GM11168 (cell line): ENCODE results near the gene ACAA1.
"Not testable (repeated sequence)": the region's sequence is repeated elsewhere in the genome, so short reads cannot be mapped to it uniquely, and the experiment has no call there.

Source experiments
- in situ Hi-C: fragments of 300-500 bp; cut with MboI; formaldehyde crosslinking; loops from one replicate; pipeline ENCODE4 v1.12.0; 2022; ENCODE audit warnings: low sequenced_read_pairs; ENCODE audit not compliant: unreplicated experiment

ACAA1 gene

DNA sequence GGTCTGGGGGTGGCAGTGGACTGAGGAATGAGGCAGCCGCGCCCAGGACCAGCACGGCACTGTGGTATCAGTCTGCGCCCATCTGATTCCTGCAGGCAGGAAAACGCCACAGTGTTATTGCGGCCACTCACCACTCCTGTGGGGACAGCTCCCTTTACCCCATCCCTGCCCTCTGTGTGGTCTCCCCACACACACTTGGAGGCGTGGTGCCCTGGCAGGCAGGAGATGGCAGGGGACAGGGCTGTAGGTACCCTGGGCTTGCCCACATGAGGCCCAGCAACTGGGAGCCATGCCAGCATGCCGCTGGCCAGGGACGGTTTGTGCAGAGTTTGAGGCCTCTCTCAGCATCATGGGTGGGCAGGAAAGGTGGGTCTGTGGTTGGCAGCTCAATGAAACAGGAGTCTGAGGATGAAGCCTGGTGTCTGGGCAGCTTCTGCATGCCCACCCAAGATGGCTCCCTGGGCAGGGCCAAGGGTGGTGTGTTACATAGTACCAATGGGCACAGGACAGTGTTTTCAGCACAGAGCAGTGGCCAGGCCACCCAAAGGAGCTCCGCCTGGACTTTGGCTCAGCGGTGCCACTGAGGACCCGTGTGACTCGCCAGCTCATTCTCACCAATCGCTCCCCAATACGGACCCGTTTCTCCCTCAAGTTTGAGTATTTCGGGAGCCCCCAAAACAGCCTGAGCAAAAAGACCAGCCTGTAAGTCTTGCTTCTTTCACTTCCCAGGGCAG is 27.2 kb downstream of the ACAA1 start:
- in situ Hi-C loops, result no loop called here

DNA sequence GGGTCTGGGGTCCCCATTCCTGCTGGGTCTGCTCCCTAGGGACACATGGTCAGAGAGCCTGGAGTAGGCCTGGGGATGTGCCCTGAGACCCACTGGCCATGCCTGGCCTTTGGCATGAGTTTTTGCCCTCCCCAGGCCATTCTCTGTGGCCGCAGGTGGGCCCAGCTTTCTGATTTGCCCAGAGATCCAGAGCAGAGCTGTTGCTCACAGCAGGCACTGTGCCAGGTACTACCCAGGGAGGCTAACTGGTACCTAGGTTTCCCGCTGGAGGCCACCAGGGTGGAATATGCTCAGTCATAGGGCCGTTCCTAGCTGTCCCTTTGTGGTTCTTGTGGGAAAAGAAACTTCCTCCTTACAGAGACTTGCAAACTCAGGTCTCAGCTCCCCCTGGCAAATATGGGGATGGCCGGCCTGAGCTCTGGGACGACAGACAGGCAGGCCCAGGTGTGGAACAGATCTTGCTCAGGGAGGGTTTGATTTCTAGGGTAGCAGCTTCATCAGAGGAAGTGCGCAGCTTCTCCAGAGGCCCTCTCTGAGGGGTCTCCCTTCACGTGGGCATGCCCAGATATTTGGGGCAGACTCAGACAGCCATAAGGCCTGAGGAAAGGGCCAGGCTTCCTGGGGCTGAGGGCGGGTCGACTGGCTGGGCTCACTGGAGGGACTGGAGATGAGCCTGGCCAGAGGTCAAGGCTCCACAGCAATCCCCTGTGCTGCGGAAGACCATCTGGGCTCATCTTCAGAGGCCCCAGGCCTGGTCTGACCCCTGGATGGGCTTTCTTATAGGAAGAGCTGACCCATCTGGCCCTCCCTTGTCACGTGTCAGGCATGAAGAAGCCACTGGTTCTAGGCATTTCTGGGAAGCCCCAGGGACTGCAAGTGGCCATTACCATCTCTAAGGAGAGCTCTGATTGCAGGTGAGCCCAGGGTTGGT is 28.0 kb downstream of the ACAA1 start:
- in situ Hi-C loops, result no loop called here

DNA sequence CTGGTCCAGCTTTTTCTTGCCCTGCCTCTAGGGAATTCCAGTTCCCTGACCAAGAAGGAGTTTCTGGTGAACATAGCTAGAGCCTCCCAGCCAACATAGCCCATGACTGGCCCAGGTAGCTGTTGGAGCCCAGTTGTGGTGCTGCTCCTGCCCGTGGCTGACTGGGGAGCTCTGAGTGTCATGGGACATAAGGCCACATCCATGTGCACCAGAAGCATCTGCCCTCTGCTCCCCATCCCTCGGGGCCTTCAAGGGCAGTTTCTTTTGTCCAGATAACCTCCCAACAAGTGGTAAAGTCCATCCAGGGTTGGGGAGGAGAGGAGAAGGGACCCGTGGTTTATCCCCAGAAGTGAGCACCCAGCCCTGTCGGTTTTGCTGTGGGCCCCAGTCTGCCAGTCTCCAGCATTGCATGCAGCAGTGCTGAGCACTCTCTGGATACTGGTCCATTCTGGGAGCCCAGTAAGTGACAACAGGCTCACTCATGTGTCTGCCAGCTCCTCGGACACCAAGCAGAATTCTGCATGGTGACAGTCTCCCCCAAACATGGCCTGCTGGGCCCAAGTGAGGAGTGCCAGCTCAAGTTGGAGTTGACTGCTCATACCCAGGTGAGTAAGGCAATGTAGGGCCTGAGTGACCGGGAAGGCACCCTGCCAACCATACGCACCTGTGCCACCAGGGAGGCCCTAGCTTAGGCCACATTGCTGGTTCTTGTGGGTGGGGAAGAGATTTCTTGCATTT is 28.8 kb downstream of the ACAA1 start:
- in situ Hi-C loops, result no loop called here

DNA sequence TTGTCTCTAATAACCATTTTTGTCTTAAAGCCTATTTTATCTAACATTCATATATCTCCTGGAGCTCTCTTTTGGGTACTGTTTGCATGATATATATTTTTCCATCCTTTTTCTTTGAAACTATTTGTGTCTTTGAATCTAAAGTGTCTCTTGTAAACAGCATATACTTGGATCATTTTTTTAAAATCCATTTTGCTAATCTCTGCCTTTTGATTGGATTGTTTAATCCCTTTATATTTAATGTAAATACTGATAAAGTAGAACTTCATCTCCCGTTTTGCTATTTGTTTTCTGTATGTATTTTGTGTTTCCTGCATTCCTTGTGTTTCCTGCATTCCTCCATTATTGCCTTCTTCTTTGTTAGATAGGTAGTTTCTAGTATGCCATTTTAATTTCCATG is 31.4 kb downstream of the ACAA1 start:
- in situ Hi-C loops, result no loop called here

DNA sequence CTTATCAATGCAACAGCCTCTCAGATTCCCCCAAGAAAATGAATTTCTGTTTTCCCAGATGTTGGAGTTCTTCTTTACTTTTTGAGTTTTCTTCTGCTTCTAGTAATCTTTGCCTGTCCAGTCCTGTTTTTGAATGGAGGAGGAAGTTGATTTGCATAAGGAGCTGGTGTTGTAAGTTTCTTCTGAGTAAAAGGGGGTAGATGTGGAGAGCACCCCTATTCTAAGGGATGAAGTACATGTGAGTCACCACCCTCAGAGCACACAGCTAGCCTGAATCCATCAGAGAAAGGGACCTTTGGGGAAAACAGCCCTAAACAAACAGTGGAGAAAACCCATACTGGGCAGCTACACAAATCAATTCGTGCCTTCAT is 34.5 kb downstream of the ACAA1 start:
- in situ Hi-C loops, result no loop called here

DNA sequence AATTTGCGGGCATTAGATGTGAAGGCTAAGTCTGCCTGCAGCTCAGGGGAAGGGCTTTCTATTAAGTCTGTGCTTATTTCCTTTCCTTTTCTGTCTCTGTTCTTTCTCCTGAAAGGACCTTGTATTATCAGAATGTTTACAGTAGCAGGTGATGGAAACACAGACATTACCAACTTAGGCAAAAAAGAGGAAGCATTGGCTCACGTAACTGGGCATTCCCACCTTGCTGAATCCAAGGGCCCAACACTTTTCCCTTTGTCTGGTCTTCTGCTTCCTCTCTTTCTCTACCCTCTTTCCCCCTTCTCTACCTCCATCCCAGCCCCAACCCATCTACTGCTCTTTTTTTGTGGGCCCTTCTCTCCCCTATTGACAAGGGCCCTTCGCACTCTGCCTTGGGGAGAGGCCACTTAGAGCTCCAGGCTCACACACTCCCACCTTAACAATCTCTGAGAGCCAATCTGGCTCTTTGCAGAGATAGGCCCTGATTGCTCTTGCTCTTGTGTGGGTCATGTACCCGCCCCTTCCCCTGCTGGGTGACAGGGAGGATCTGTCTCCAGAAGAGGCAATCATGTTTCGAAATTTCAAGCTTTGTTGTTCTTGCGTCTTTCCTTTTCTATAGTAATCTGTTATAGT is 35.0 kb downstream of the ACAA1 start:
- in situ Hi-C loops, result no loop called here

DNA sequence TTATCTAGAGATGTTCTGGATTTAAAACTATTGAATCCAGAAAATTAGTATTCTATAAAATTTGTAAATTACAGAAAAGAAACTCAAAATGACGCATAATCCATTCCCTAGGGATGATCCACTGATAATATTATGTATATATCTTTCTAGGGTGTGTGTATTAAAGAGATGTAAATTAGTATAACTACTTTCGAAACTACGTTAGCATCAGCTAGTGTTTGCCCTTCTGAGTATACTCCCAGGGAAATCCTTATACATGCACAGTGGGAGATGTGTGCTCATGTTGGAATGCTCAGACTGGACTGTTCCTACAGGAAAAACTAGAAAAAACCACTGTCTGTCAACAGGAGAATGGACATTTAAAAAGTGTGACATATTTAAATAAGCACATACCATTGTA is 36.4 kb downstream of the ACAA1 start:
- in situ Hi-C loops, result no loop called here

DNA sequence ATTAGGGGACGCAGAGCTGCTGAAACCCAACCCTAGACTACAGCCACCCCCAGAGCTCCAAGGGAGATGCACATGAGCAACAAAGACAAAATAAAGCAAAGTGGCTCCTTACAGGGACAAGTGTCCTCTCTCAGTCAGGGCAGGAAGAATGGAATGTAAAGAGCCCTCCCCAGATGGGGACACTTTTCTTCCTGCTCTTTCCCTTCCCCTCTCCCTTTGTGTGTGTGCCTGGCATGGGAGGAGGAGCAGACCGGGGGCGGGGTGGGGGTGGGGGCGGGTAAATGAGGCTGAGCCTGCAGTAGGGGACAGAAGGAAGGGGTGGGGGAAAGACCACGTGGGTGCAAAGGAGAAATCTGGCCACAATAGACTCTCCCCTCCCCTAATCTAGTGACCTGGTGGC is 37.4 kb downstream of the ACAA1 start:
- in situ Hi-C loops, result no loop called here

DNA sequence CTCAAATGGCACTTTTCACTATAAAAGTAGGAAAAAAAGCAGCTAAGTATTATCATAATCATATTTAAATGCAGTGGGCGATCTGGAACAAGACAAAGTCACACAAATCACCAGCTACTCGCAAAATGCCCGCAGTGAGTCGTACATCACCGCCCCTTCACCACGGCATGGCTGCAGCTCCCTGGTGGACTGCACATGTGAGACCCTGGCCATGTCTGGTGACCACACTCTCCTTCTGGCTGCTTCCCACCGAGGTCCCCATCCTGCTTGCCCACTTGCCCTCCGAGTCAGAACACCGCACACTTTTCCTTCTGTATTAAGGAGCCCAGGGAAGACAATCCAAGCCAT is 38.6 kb downstream of the ACAA1 start:
- in situ Hi-C loops, result no loop called here

DNA sequence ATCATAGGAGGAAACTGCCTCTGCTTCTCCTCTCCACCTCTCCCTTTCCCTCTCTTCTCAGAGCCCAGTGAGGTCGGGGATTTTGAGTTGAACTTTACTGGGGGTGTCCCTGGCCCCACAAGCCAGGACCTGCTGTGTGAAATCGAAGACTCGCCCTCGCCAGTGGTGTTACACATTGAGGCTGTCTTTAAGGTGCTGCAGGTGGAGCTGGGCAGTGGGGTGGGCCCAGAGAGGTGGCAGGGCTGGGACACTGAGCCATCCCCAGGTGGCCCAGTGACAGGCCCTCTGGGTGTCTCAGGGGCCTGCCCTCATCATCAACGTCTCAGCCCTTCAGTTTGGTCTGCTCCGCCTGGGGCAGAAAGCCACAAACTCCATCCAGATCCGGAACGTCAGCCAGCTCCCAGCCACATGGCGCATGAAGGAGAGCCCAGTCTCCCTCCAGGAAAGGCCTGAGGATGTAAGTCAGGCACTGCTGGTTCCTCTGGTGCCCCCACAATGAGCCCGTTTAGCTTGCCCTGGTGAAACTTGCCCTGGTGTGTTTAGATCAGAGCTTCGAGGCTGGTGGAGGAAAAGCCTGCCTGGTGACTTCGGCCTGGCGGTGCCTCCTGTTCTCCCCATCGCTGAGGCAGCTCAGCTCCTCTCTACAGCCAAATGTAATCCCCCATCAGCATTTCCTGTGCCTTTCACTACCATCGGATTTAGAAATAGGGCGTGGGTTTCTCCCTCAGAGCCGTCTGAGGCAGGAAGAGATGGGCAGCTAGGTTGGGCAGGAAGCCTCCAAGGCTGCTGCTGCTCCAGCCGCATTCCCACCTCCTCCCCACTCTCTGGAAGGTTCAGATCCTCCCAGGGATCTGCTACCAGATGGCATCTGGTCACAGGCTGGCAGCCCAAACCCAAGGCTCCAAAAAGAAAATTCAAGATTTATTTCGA is 39.2 kb downstream of the ACAA1 start:
- in situ Hi-C loops, result no loop called here

DNA sequence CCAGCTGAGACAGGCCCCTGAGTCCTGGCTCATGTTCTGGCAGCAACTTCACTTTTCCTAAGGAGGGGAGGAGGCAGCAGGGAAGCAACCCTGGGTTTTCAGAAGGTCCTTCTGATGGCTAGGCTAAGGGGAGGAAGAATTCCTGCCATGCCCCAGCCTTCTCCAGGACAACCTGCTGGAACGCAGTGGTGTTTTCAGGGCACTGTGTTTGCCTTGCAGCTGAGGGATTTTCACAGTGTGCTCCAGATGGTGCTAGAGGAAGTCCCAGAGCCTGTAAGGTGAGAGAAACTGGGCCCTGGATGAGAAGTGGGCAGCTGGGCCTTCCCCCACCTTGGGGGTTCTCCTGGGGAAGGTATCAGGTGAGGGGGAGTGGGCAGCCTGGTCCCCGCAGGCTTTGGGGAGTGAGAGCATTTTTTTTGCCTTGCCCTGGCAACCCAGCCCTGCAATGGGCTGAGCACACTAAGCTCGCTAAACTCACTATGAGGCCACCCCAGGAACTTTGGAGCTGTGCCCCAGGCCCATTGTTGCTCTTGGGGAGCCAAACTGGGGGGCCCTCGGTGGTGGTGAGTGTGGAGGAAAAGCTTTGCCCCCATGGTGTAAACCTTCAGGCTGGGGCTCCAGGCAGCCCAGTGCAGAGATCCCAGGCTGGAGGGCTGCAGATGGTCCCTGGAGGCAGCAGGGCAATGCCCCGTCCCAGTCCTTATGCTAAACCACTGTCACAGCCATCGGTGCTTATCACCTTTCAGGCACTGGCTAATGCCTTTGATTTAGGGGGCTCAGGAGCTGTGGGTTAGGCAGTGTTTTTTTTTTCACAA is 41.1 kb downstream of the ACAA1 start:
- in situ Hi-C loops, result no loop called here

DNA sequence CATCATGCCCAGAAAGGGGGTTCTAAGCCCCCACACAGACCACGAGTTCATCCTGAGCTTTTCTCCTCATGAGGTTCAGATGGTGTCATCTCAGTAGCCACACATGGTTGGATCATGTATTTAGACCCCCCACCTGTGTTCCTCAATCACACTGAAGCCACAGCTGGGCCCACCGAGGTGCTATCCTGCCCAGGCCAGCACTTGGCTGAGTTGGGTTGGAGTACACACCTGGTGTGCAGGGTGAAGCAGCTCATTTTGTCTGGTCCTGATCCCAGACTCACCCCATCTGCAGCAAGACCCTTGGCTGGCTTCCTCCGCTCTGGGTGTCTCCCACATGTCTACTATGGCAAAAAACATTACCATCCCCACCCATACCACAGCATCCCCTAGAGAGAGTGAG is 41.9 kb downstream of the ACAA1 start:
- in situ Hi-C loops, result no loop called here

DNA sequence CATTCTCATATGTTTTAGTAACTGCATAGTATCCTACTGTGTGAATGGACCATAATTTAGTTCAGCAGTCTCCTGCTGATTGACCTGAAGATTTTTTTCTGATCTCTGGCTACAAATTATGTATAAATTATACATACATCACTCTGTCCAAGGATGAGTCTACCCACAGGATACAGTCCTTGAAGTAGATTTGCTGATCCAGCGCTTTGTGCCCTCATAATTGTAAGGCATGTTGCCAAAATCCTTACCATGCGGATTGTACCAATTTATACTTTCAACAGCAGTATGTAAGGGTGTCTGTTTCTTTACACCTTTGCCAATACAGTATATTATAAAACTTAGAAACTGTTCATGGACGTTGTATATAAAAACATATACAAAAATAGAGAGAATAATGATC is 46.5 kb downstream of the ACAA1 start:
- in situ Hi-C loops, result no loop called here

DNA sequence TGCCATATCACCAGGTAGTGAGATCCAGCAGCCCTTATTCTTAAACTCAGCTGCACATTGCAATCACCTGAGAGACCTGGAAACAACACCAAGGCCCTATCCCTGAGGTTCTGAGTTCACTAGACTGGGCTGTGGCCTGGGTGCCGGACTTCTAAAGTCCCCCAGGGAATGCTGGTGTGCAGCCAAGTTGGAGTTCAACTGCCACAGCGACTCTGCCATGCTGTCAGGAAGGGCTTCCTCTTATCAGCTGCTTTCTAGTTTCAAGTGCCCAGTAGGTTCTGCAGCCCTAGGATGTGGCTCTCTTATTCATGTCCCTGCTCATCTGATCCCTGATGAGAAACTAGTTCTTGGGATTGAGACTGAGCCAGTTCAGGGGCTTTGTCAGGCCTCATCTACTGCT is 47.8 kb downstream of the ACAA1 start:
- in situ Hi-C loops, result no loop called here

DNA sequence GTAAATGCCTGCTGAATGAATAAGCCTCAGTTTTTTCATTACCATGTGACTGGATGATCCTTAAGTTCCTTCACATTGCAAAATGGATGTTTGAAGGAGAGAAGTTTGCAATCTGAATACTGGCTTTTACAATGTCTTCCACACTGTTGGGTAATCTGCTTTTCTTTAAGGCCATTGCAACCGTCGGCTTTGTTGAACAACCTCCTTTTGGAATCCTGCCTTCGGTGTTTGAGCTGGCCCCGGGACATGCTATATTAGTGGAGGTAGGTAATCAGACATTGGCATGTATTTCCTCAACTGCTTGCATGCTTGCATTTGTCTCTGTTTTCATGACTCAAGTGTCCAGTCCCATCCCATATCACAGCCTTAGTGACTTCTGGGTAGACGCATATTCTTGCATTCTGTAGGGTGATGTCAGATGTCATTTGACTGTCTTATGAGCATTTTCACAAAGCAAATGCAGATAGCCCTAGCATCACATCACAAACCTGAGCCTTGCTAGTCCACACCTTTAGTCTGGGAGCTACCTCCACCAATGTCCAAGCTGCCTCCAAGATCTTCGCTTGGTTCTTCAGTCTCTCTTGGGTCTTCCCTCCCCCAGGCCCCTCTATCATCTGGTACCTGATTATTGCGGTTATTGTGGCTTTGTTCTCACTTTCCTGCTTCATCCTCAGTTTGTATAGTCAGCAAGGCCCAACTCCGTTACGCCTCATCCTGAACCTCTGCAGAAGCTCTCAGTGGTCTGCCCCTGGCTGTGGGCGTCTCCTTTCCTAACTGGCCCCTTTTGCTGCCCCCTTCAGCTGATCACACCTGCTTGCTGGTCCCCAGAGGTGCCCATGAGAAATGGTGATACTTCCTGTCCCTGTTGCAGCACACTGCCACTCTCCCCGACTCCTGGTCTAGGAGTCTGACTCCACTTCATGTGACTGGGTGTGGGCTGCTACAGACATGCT is 48.5 kb downstream of the ACAA1 start:
- in situ Hi-C loops, result no loop called here

DNA sequence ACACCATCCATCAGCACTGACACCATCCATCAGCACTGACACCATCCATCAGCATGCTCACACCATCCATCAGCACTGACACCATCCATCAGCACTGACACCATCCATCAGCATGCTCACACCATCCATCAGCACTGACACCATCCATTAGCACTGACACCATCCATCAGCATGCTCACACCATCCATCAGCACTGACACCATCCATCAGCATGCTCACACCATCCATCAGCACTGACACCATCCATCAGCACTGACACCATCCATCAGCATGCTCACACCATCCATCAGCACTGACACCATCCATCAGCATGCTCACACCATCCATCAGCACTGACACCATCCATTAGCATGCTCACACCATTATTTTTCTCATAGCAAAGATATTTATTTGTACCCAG is 49.6 kb downstream of the ACAA1 start:
- in situ Hi-C loops, result not testable (repeated sequence)

DNA sequence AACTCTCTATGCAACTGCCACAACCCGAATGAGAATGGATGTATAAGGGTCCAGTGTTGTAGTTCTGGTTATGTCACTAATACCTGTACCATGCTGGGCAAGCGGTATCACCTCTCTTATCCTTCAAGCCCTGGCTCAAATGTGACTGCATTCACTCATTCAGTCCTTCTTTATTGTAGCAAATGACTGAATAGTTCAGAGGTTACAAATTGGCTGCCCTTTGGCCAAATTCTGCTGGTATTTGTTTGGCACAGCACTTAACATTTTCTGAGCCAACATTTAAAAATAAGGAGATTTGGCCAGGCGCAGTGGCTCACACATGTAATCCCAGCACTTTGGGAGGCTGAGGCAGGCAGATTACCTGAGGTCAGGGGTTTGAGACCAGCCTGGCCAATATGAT is 50.4 kb downstream of the ACAA1 start:
- in situ Hi-C loops, result no loop called here

DNA sequence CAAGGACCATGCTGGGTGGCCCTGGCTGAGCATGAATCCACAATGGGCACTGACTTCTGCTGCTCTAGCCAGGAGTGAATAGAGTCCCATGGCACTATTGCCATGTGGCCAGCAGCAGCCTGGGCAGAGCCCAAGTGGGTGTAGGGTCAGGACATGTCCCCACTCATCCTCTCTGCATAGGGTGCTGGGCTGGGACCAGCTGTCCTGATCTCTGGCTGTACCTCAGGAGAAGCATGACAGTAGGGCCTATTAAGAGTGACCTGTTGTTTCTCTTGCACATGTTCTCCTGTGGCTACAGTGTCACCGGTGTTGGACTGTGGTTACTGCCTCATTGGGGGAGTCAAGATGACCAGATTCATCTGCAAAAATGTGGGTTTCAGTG is 51.0 kb downstream of the ACAA1 start:
- in situ Hi-C loops, result no loop called here
